Activated CD4-positive, alpha-beta T cell treated with anti-CD3 and anti-CD28 coated beads, Interleukin-2, amount 10 ng/mL, durations not matched to agents 24 days and 14 days (primary cell): ENCODE results near the gene GRN. TPM values are rescaled to one million over a fixed set of nuclear protein-coding genes. Genes with fewer than 3 reads are reported as not detected.
A peak's percentile ranks its signal among the peaks of the same experiment; 100 is the strongest.
"Not testable (repeated sequence)": the region's sequence is repeated elsewhere in the genome, so short reads cannot be mapped to it uniquely, and the experiment has no call there.

Source experiments
- DNase-seq: peaks from one replicate; pipeline ENCODE4 v3.0.0; 2022
- H3K27ac Mint-ChIP-seq: one replicate; pipeline ENCODE4 v1.8.0; 2022; ENCODE audit warnings: mild to moderate bottlenecking, mixed read lengths
- H3K27me3 Mint-ChIP-seq: one replicate; pipeline ENCODE4 v1.8.0; 2022; ENCODE audit warnings: mixed read lengths
- H3K36me3 Mint-ChIP-seq: one replicate; pipeline ENCODE4 v1.8.0; 2022; ENCODE audit warnings: low read depth, mild to moderate bottlenecking, mixed read lengths
- H3K4me1 Mint-ChIP-seq: one replicate; pipeline ENCODE4 v1.8.0; 2021; ENCODE audit warnings: mixed read lengths
- H3K4me3 Mint-ChIP-seq: one replicate; pipeline ENCODE4 v1.8.0; 2022; ENCODE audit warnings: mild to moderate bottlenecking, moderate library complexity, mixed read lengths
- H3K9me3 Mint-ChIP-seq: one replicate; pipeline ENCODE4 v1.8.0; 2021; ENCODE audit warnings: mixed read lengths
- intact Hi-C: fragments of 100-400 bp; cut with micrococcal nuclease; formaldehyde crosslinking; loops from one replicate; pipeline ENCODE4 v1.15.1; 2023
- total RNA-seq: library from RNA; stranded (reverse); gene quantifications from 2 replicates; pipeline ENCODE4 v1.2.3, GENCODE V29; 2022

Gene GRN
- total RNA-seq, 1 donor from 2014 or later = 34.6 TPM

GRCh38 chr17:44355642-44356099, 10.6 kb downstream of the GRN start:
- no peaks in the 10 kb centered on the region for H3K4me1 Mint-ChIP-seq
- H3K4me3 Mint-ChIP-seq = no peak overlapping the region
- intact Hi-C loops = no loop called here
- peaks cover 5% of the 10 kb centered on the region for H3K36me3 Mint-ChIP-seq
- no peaks in the 10 kb centered on the region for H3K9me3 Mint-ChIP-seq
- H3K27me3 Mint-ChIP-seq = peaks cover 8% of the 10 kb centered on the region
- no peak for DNase-seq
- H3K27ac Mint-ChIP-seq = no peak overlapping the region

- DNase-seq = no peak
- Mint-ChIP-seq H3K27me3 (peaks cover 11% of the 10 kb centered on the region), H3K27ac (no peak overlapping the region), H3K36me3 (peaks cover 5% of the 10 kb centered on the region), H3K4me3 (no peak overlapping the region), H3K9me3 (no peaks in the 10 kb centered on the region), H3K4me1 (no peaks in the 10 kb centered on the region)
- intact Hi-C loops = no loop called here
These were observed 11.1 kb downstream of the GRN start for GRCh38 chr17:44356241-44356640.

- intact Hi-C loops = no loop called here
- no peaks in the 10 kb centered on the region for H3K4me1 Mint-ChIP-seq
- H3K9me3 Mint-ChIP-seq = no peaks in the 10 kb centered on the region
- H3K36me3 Mint-ChIP-seq = no peaks in the 10 kb centered on the region
- peaks cover 23% of the 10 kb centered on the region for H3K27me3 Mint-ChIP-seq
- H3K4me3 Mint-ChIP-seq = no peak overlapping the region
- H3K27ac Mint-ChIP-seq = no peak overlapping the region
- no peak for DNase-seq
These were observed 13.0 kb downstream of the GRN start for GRCh38 chr17:44358066-44358465.

- H3K4me1 Mint-ChIP-seq = no peaks in the 10 kb centered on the region
- H3K27me3 Mint-ChIP-seq = peaks cover 25% of the 10 kb centered on the region
- H3K9me3 Mint-ChIP-seq = no peaks in the 10 kb centered on the region
- no peak overlapping the region for H3K4me3 Mint-ChIP-seq
- intact Hi-C loops = no loop called here
- no peak for DNase-seq
- H3K27ac Mint-ChIP-seq = no peak overlapping the region
- no peaks in the 10 kb centered on the region for H3K36me3 Mint-ChIP-seq
These were observed 13.9 kb downstream of the GRN start for GRCh38 chr17:44359006-44359405.

GRCh38 chr17:44359458-44360143, 14.5 kb downstream of the GRN start:
- H3K27ac Mint-ChIP-seq = no peak overlapping the region

GRCh38 chr17:44360144-44360533, 15.0 kb downstream of the GRN start:
- DNase-seq = no peak
- Mint-ChIP-seq H3K9me3 (no peaks in the 10 kb centered on the region), H3K4me1 (no peaks in the 10 kb centered on the region), H3K4me3 (no peak overlapping the region), H3K27me3 (peaks cover 29% of the 10 kb centered on the region), H3K27ac (no peak overlapping the region), H3K36me3 (no peaks in the 10 kb centered on the region)
- intact Hi-C loops = no loop called here

More at GRCh38 chr17:44359458-44360143, 14.5 kb downstream of the GRN start:
- intact Hi-C loops = no loop called here
- no peak for DNase-seq
- Mint-ChIP-seq H3K4me3 (no peak overlapping the region), H3K4me1 (no peaks in the 10 kb centered on the region), H3K27me3 (peaks cover 25% of the 10 kb centered on the region), H3K36me3 (no peaks in the 10 kb centered on the region), H3K9me3 (no peaks in the 10 kb centered on the region)

- intact Hi-C loops = no loop called here
- Mint-ChIP-seq H3K4me1 (no peaks in the 10 kb centered on the region), H3K27ac (no peak overlapping the region), H3K36me3 (no peaks in the 10 kb centered on the region), H3K9me3 (no peaks in the 10 kb centered on the region), H3K27me3 (peaks cover 32% of the 10 kb centered on the region), H3K4me3 (no peak overlapping the region)
- no peak for DNase-seq
These were observed 15.7 kb downstream of the GRN start for GRCh38 chr17:44360826-44361225.

GRCh38 chr17:44361292-44362260, 16.5 kb downstream of the GRN start:
- Mint-ChIP-seq H3K9me3 (no peaks in the 10 kb centered on the region), H3K4me3 (no peak overlapping the region), H3K27me3 (peaks cover 39% of the 10 kb centered on the region), H3K36me3 (no peaks in the 10 kb centered on the region), H3K27ac (no peak overlapping the region), H3K4me1 (no peaks in the 10 kb centered on the region)
- intact Hi-C loops = no loop called here
- no peak for DNase-seq

GRCh38 chr17:44362459-44362948, 17.4 kb downstream of the GRN start:
- H3K9me3 Mint-ChIP-seq = no peaks in the 10 kb centered on the region
- DNase-seq = no peak
- H3K4me1 Mint-ChIP-seq = no peaks in the 10 kb centered on the region
- H3K36me3 Mint-ChIP-seq = no peaks in the 10 kb centered on the region
- no peak overlapping the region for H3K27ac Mint-ChIP-seq
- H3K4me3 Mint-ChIP-seq = no peak overlapping the region
- intact Hi-C loops = no loop called here
- H3K27me3 Mint-ChIP-seq = peaks cover 48% of the 10 kb centered on the region

GRCh38 chr17:44362949-44363612, 18.0 kb downstream of the GRN start:
- H3K27ac Mint-ChIP-seq = no peak overlapping the region
- H3K4me3 Mint-ChIP-seq = peak overlapping the region; percentile 80
- no peaks in the 10 kb centered on the region for H3K36me3 Mint-ChIP-seq
- peaks cover 50% of the 10 kb centered on the region for H3K27me3 Mint-ChIP-seq
- no peaks in the 10 kb centered on the region for H3K9me3 Mint-ChIP-seq
- intact Hi-C loops = loop anchor here (1.0 kb wide), 1 partner anchor 22 kb away; no protein-coding TSS in a partner anchor
- DNase-seq = peak; percentile 75
- H3K4me1 Mint-ChIP-seq = no peaks in the 10 kb centered on the region

GRCh38 chr17:44363613-44364159, 18.6 kb downstream of the GRN start, which contains the start of gene FAM171A2:
Gene FAM171A2, minus strand, starts transcription at chr17:44363853. Its CDS starts 139 bp downstream, at chr17:44363714.
- DNase-seq = peak; percentile 92
- Mint-ChIP-seq H3K9me3 (no peaks in the 10 kb centered on the region), H3K27me3 (peaks cover 50% of the 10 kb centered on the region), H3K4me1 (no peaks in the 10 kb centered on the region), H3K36me3 (no peaks in the 10 kb centered on the region), H3K27ac (no peak within 1 kb of the TSS), H3K4me3 (peak within 1 kb of the TSS; percentile 80)
- intact Hi-C loops = loop anchor here (1.0 kb wide), 1 partner anchor 22 kb away; no protein-coding TSS in a partner anchor

- H3K4me1 Mint-ChIP-seq, DNase-seq, H3K36me3 Mint-ChIP-seq, H3K4me3 Mint-ChIP-seq, intact Hi-C loops, H3K27ac Mint-ChIP-seq, H3K9me3 Mint-ChIP-seq: not testable (repeated sequence)
- peaks cover 48% of the 10 kb centered on the region for H3K27me3 Mint-ChIP-seq
These were observed 19.9 kb downstream of the GRN start for GRCh38 chr17:44365051-44365450.

GRCh38 chr17:44367231-44367979, 22.3 kb downstream of the GRN start:
- Mint-ChIP-seq H3K36me3 (no peaks in the 10 kb centered on the region), H3K4me3 (no peak overlapping the region), H3K9me3 (no peaks in the 10 kb centered on the region), H3K27ac (no peak overlapping the region), H3K4me1 (peaks cover 2% of the 10 kb centered on the region), H3K27me3 (peaks cover 43% of the 10 kb centered on the region)
- intact Hi-C loops = no loop called here
- DNase-seq = no peak
